Upper lobe of right lung (tissue), 1 donor: Measurements from ENCODE around the gene UCP2. TPM values are rescaled to one million over a fixed set of nuclear protein-coding genes. Genes with fewer than 3 reads are reported as not detected.

ENCODE experiments used
- ATAC-seq: fragments of 200-7000 bp; cut with Tn5 transposase; one replicate; pipeline ENCODE4 v1.9.1; 2020; ENCODE audit warnings: mild to moderate bottlenecking, moderate library complexity
- DNase-seq: peaks from one replicate; pipeline ENCODE4 v3.0.0-alpha.2; 2020
- H3K27ac ChIP-seq: fragments of 200-600 bp; one replicate; pipeline ENCODE4 v1.8.0; 2022
- H3K27me3 ChIP-seq: fragments of 200-600 bp; one replicate; pipeline ENCODE4 v1.8.0; 2022; ENCODE audit warnings: mild to moderate bottlenecking
- H3K36me3 ChIP-seq: fragments of 200-600 bp; one replicate; pipeline ENCODE4 v1.8.0; 2022
- H3K4me1 ChIP-seq: fragments of 200-600 bp; one replicate; pipeline ENCODE4 v1.8.0; 2022
- H3K4me3 ChIP-seq: fragments of 200-600 bp; one replicate; pipeline ENCODE4 v1.8.0; 2022; ENCODE audit warnings: mild to moderate bottlenecking
- H3K9me3 ChIP-seq: fragments of 200-600 bp; one replicate; pipeline ENCODE4 v1.8.0; 2022
- CTCF ChIP-seq: fragments of 200-600 bp; IDR thresholded peaks from one replicate; pipeline ENCODE4 v1.8.0; 2022; ENCODE audit warnings: antibody characterized with exemption
- intact Hi-C: fragments of 100-400 bp; cut with DNase I; formaldehyde crosslinking; loops from one replicate; pipeline ENCODE4 v1.11.0; 2022
- total RNA-seq: library from RNA; stranded (reverse); fragmentation: NEBNext Ultra II Directional; extraction: Animal tissue kit (Norgen Biotek cat#: 25700); gene quantifications from one replicate; pipeline ENCODE4 v1.2.1, GENCODE V29; 2021
- donor health status: DM: no; HTN: yes; CAD: no; lungs with severe emphysema.

The UCP2 gene
- total RNA-seq, 1 donor from 2014 or later, result 56.3 TPM

GRCh38 chr11:73978576-73979086, 4.0 kb downstream of the UCP2 start:
- TF ChIP-seq CTCF, result no peak
- H3K4me3 ChIP-seq, result no peak overlapping the region
- DNase-seq (peak; percentile 30), ATAC-seq (no peak)
- no peaks in the 10 kb centered on the region for H3K27me3 ChIP-seq
- H3K9me3 ChIP-seq, result no peaks in the 10 kb centered on the region
- peaks cover 46% of the 10 kb centered on the region for H3K36me3 ChIP-seq
- peak overlapping the region; percentile 47 for H3K27ac ChIP-seq
- intact Hi-C loops, result no loop called here
- H3K4me1 ChIP-seq, result peaks cover 40% of the 10 kb centered on the region

GRCh38 chr11:73977856-73978519, 4.7 kb downstream of the UCP2 start:
- H3K9me3 ChIP-seq, result no peaks in the 10 kb centered on the region
- peaks cover 46% of the 10 kb centered on the region for H3K36me3 ChIP-seq
- H3K27me3 ChIP-seq, result no peaks in the 10 kb centered on the region
- H3K27ac ChIP-seq, result no peak overlapping the region
- intact Hi-C loops, result no loop called here
- no peak overlapping the region for H3K4me3 ChIP-seq
- DNase-seq (no peak), ATAC-seq (no peak)
- no peak for TF ChIP-seq CTCF
- peaks cover 41% of the 10 kb centered on the region for H3K4me1 ChIP-seq

DNA sequence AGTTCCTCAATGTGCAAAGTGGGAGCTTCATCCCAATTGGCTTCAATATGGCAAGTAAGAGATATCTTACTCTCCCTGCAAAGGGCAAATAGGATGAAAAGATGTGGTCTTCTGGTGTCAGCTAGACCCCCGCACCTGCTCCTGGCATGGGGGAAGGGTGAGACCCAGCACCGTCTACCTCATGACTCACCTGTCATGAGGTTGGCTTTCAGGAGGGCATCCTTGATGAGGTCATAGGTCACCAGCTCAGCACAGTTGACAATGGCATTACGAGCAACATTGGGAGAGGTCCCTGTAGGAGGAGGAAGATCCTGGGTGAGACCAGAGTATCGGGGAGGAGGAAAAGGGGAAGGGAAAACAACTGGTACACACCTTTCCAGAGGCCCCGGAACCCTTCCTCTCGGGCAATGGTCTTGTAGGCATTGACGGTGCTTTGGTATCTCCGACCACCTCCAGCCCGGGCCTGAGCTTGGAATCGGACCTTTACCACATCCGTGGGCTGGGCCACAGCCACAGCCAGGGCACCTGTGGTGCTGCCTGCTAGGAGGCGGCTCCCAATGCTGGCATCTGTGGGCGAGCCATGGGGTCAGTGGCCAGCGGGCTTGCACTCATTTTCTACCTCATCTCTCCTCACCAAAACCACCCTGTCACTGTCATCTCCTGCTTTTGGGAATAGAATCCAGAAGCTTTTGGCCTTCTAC, 6.0 kb downstream of the UCP2 start:
- Histone ChIP-seq H3K27me3 (no peaks in the 10 kb centered on the region), H3K36me3 (peaks cover 46% of the 10 kb centered on the region), H3K9me3 (no peaks in the 10 kb centered on the region), H3K27ac (no peak overlapping the region), H3K4me3 (no peak overlapping the region), H3K4me1 (peaks cover 41% of the 10 kb centered on the region)
- ATAC-seq (no peak), DNase-seq (no peak)
- intact Hi-C loops, result no loop called here
- TF ChIP-seq CTCF, result no peak

GRCh38 chr11:73975479-73975757, 7.2 kb downstream of the UCP2 start:
- H3K36me3 ChIP-seq, result peaks cover 46% of the 10 kb centered on the region
- no peak overlapping the region for H3K27ac ChIP-seq
- H3K9me3 ChIP-seq, result no peaks in the 10 kb centered on the region
- H3K4me1 ChIP-seq, result peaks cover 30% of the 10 kb centered on the region
- intact Hi-C loops, result no loop called here
- no peak for TF ChIP-seq CTCF
- no peaks in the 10 kb centered on the region for H3K27me3 ChIP-seq
- no peak for ATAC-seq
- no peak overlapping the region for H3K4me3 ChIP-seq
- DNase-seq, result no peak

DNA sequence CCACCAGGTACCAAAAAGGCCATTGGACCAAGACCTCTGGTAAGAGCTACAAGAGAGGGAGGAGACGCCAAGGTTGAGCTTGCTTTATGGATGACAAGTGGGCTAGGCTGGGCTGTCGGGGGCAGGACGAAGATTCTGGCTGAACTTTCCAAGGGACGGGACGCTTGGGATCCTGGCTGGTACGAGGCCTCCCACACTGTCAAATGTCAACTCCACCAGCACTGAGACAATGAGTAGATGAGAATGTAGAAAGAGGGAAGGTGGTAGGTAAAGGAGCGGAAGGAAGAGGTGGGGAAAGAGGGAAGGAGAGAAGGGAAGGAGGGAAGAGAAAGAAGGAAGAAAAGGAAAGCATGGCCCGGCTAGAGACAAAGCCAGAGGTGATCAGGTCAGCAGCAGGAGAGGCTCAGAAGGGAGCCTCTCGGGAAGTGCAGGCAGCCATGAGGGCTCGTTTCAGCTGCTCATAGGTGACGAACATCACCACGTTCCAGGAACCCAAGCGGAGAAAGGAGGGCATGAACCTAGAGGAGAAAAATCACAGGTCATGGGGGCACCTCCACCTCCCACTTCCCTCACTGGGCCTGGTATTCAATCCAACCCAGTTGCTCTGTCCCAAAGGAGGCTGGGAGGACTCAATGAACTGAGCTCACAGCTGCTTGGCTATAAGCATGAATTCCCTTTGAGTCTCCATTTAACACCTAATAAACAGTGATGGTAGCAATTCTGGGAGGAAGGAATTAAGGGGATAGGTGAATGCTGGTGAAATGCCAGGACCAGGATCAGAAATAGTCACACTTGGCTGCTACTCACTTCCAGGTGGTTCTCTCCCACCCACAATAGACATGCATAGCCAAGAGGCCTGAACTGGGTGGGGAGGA, 7.8 kb downstream of the UCP2 start:
- H3K27ac ChIP-seq, result no peak overlapping the region
- H3K9me3 ChIP-seq, result no peaks in the 10 kb centered on the region
- intact Hi-C loops, result no loop called here
- H3K36me3 ChIP-seq, result peaks cover 46% of the 10 kb centered on the region
- H3K4me1 ChIP-seq, result peaks cover 25% of the 10 kb centered on the region
- no peak overlapping the region for H3K4me3 ChIP-seq
- H3K27me3 ChIP-seq, result no peaks in the 10 kb centered on the region
- ATAC-seq, result no peak
- no peak for TF ChIP-seq CTCF
- DNase-seq, result no peak
